Endometrial microvascular endothelial cells (primary cell): ENCODE results near the gene PM20D2. TPM values are rescaled to one million over a fixed set of nuclear protein-coding genes. Genes with fewer than 3 reads are reported as not detected.

Source experiments
- in situ Hi-C: cut with HindIII; loops from 2 replicates; pipeline ENCODE4 v1.10.0; 2017; ENCODE audit warnings: low sequenced_read_pairs, low pct_unique_long_range_greater_than_20kb; ENCODE audit errors: inconsistent ontology term
- total RNA-seq: library from RNA; depleted of rRNA; stranded (reverse); fragments of >200 nt; gene quantifications from one replicate; pipeline ENCODE4 v1.2.3, GENCODE V29; 2015; ENCODE audit errors: inconsistent ontology term

PM20D2 gene
- total RNA-seq, 1 donor from 2014 or later: 15.2 TPM

DNA sequence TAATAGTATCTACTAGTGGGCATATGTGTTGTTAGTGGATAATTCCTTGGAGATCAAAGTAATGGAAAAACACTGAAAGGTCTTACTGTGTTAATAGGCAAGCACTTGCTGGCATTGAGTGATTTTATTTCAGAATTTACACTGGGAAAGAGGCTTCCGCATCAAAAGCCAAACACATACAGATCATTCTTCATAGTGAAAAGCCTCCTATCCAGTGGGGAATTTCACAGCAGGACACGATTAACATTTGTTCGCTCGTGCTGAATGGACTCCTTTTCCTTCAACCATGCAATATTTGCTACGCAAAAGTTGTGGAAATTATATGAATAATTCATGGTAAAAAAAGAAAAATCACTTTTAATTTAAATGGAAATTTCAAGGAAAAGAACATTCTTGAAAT, 44.9 kb downstream of the PM20D2 start:
- in situ Hi-C loops: no loop called here

DNA sequence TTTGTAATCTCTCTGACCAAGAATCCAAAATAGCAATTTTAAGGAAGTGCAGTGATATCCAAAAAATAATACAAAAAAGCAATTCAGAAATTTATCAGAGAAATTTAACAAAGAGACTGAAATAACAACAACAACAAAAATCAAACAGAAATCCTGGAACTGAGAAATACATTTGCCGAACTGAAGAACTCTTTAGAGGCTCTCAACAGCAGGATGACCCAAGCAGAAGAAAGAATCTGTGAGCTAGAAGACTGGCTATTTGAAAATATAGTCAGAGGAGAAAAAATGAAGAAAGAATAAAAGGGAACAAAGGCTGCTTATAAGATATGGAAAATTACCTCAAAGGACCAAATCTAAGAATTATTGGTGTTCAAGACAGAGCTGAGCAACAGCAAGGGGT, 48.7 kb downstream of the PM20D2 start:
- in situ Hi-C loops: no loop called here

DNA sequence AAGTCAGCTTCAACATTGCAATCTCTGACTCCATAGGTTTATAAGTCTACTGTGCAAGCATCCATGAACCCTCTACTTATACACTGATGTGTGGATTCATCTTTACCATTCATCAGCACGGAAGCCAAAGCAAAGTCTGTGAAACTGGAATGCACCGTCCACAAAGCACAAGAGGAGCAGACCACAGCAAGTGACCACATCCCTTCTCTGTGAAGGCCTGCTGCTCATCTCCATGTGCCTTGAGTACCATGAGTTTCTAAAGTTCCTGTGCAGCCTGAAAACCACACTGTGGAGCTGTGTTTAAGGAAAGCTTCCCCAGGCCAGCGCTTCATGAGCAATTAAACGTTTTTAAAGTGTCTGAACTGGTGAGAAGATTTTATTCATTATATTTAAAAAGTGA, 51.3 kb downstream of the PM20D2 start:
- in situ Hi-C loops: no loop called here

DNA sequence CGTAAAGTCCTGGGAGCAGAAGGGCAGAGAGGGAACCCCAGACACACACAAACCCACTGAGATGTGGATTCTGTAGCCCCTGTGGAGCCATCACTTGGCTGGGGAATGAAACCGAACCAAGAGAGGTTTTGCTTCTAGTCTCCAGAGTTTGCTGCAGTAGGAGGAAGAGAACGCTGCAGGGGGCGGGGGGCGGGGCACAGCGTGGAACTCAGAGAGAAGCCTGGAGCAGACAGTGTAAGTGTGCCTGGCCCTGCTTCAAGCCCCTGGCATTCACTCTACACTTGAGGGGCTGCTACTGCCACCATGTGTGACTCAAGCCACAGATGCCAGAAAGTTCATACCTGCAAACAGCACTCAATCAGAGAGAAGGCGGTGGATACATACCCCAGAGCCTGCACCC, 52.4 kb downstream of the PM20D2 start:
- in situ Hi-C loops: no loop called here

DNA sequence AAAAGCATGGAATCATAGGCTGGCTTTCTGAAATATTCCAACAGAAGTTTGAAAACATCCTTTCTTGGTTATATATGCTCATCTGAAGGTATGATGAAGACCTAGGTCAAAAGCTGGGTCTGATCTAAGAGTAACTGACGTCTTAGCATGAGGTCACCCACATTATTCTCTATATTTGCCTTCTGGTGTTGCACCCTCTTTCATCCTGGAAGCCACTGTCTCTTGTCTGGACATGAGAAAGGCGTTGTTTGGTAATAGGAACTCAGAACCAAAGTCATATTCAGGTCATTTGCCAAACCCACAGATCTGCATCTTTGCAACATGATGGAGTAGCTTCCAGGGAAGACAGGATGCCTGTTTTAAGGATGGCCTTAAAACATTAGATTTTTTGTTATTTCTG, 53.7 kb downstream of the PM20D2 start:
- in situ Hi-C loops: no loop called here

DNA sequence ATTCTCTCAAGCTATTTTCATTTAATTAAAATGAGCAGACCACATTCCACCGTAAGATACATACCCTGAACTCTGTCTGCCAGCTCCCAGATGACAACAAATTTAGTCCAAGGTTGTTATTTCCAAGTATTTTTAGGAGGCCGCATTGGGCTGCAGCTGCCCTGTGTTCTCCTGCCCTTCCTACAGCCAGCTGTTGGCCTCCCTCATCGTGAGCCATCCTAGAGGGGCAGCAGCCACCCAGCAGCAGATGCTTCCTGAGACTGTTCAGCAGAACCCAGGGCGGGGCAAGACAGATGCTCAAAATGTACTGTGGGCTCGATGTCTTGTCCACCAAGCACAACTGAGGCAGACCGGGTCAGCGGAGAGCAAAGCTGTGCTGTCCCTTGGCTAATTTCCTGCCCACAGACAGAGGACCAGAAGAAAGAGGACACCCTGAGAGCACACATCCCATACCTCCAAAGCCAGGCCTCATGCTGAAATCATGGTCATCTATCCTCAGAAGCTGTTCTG, 54.9 kb downstream of the PM20D2 start:
- in situ Hi-C loops: no loop called here

DNA sequence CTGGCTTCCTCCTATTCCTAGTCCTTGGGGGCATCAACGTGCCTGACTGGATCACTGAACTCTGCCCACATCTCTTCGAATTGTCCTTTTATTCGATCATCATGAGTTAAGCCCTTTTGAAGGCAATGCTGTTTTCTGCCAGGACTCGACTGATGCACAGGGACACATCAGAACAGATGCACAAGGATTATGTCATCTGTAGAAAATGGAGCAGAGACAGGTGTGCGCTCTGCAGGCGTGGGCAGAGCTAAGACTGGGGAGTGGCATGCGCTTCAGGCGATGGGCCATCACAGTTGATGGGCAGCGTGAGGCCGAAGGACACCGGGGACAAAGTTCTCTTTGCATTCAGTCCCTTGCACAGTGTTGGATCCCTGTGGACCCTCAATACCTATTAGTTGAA, 58.2 kb downstream of the PM20D2 start:
- in situ Hi-C loops: no loop called here

DNA sequence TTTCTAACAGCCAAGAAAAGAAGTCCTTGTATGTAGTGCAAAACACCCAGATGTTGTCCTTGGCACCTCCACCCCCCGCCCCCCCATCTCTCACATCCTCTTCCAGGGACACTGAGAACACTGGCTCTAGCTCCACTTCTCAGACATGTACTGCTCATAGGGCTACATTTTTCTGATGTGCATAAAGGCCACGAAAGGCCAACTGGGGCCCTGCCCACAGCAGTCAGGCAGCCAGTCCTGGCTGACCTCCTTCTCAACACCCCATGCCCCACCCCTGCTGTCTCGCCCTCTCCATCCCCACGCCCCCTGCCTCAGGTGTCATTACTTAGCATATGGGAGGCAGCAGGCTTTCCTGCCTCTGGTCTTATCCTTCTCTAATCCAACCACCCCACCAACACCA, 60.0 kb downstream of the PM20D2 start:
- in situ Hi-C loops: no loop called here

DNA sequence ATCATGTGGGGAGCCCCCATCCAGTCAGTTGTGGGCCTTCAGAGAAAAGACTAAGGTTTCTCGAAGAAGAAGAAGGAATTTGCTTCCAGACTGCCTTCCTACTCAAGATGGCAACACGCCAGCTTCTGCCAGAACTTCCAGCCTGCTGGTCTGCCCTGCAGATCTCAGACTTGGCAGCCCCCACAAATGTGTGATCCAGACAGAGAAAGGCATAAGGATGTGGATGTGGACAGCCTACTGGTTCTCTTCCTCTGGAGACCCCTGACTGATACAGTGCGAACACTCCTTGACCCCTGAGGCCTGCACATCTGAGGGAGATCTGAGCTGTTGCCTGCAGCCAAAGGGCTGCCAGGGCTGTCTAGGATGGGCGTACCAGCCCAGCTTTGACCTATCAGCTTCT, 62.7 kb downstream of the PM20D2 start:
- in situ Hi-C loops: no loop called here

DNA sequence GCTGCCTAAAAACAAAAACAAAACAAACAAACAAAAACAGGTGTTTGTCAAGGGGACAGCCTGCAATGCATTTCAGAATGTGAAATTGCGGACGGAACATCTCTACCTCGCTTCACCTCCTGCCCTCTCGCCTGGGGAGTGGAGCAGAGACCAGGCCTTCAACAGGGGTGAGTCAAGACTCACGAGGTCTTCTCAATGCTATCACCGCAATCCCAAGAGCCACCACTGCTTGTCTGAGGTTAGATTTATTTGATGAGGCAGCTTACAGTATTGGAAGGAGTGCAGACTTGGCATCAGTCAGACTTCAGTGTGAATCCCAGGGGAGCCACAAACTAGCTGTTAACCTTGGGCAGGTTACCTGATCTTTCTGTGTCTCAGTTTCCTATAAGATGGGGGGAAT, 63.6 kb downstream of the PM20D2 start:
- in situ Hi-C loops: no loop called here

DNA sequence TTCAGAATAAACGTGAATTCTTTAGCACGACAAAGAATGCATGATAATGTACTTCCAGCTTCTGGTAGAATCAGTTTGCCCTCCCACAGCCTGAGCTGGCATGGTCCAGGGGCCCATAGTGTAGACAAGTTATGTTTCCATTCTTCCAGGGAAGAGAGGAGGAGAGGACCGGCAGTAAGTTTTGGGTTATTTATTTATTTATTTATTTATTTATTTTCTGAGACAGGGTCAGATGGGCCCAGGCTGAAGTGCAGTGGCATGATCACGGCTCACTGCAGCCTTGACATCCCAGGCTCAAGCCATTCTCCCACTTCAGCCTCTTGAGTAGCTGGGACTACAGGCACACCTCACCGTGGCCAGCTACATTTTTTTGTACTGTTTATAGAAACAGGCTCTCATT, 66.6 kb downstream of the PM20D2 start:
- in situ Hi-C loops: no loop called here

DNA sequence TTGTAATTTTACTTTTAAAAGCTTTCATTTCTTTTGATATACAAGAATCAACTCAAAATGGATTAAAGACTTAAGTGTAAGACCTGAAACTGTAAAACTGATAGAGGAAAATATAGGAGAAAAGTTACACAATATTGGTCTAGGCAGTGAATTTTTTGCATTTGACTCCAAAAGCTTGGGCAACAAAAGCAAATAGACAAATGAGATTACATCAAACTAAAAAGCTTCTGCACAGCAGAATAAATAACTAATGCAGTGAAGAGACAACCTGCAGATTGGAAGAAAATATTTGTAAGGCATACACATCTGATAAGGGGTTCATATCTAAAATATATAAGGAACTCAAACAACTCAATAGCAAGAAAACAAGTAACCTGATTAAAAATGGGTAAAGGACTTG, 68.3 kb downstream of the PM20D2 start:
- in situ Hi-C loops: no loop called here

Other genes starting within 250 kb of the PM20D2 start
- 15.0 TPM for gene RNGTT, start 182.4 kb upstream of the PM20D2 start, total RNA-seq
- 40.2 TPM for gene PNRC1, start 65.3 kb upstream of the PM20D2 start, total RNA-seq
- 0.09 TPM for gene SRSF12, start 28.0 kb upstream of the PM20D2 start, total RNA-seq
- gene GABRR1, start 71.3 kb downstream of the PM20D2 start, total RNA-seq: not detected
- gene GABRR2, start 169.2 kb downstream of the PM20D2 start, total RNA-seq: not detected
- 52.8 TPM for gene UBE2J1, start 206.7 kb downstream of the PM20D2 start, total RNA-seq